Stimulated activated CD8-positive, alpha-beta memory T cell treated with anti-CD3 and anti-CD28 coated beads, Interleukin-12 subunit alpha, Interleukin-12 subunit beta, amount 100 ng/mL, for 24 hours (primary cell): ENCODE data around the gene NAXD.
"Not testable (repeated sequence)": the region's sequence is repeated elsewhere in the genome, so short reads cannot be mapped to it uniquely, and the experiment has no call there.

ENCODE experiments used
- DNase-seq: peaks from one replicate; pipeline ENCODE4 v3.0.0-alpha.2; 2020; ENCODE audit errors: extremely low read depth

Gene NAXD

DNA sequence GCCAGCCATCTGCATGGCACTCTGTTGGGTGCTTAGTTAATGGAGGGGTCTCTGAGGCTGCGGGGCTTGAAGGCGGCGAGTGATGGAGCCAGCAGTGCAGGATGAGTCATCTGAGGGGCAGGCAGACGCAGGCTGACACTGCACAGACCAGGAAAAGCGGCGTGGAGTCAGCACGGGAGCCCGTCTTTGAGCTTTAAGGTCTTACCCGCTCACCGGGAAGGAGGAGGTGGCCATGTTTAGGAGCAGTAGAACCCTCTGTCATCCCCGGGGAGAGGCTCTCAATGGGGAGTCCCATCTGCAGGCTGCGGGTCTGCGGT, 13.1 kb downstream of the NAXD start:
- DNase-seq, result no peak

DNA sequence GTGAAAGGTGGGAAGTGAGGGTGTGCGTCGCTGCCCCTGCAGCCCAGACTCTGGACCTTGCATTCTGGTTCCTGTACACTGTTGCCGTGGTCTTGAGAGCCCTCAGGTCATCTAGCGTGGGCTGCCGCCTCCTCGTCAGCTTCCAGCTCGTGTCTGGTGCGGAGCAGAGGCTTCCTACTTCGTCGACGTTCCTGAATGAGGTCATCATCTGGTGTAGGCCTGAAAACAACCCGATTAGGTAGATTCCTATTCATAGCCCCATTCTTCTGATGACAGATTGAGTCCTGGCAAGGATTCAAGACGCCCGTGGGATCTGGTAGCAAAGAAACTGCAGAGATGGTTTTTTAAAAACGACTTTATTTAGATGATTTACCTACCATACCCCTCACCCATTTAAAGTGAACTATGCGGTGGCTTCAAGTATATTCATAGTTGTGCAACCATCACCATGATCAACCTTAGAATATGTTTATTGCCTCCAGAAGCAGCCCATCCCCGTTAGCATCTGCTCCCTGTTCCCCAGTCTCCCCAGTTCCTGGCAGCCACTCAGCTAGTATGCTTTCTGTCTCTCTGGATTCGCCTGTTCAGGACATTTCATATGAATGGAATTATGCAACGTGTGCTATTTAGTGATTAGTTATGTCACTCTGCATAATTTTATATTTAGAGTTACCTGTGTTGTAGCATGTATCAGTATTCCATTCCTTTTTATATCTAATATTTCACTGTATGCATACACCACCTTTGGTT, 13.8 kb downstream of the NAXD start:
- DNase-seq, result no peak

DNA sequence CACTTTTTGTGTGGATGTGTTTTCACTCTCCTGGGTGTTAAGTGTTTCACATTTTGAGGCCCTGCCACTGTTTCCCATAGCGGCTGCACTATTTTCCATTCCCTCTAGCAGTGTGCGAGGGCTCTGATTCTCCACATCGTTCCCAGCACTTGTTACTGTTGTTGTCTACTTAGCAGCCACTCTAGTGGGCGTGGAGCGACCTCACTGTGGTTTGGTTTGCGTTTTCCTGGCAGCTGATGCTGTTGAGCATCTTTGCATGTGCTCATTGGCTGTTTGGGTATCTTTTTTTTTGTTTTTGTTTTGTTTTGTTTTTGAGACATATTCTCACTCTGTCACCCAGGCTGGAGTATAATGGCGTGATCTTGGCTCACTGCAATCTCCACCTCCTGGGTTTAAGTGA, 14.4 kb downstream of the NAXD start:
- DNase-seq, result no peak

DNA sequence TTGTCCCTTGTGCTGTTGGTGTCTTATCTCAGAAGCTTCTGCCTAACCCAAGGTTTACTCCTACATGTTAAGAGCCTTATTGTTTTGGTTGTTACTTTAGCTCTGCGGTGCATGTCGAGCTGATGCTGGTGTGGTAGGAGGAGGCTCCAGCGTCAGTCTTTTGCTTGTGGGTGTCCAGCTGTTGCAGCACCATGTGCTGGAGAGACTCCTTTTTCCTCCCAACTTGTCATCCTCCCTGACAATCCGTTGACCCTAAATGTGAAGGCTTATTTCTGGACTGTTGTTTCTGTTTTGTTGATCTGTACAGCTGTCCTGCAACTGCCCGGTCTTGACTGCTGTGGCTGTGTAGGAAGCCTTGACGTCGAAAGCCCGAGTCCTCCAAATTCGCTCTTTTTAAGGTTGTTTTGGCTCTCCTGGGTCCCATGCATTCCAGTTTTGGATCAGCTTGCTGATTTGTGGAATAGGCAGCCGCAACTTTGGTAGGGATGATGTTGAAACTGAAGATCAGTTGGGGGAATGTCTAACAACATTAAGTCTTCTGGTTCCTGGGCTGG, 15.3 kb downstream of the NAXD start:
- no peak for DNase-seq

DNA sequence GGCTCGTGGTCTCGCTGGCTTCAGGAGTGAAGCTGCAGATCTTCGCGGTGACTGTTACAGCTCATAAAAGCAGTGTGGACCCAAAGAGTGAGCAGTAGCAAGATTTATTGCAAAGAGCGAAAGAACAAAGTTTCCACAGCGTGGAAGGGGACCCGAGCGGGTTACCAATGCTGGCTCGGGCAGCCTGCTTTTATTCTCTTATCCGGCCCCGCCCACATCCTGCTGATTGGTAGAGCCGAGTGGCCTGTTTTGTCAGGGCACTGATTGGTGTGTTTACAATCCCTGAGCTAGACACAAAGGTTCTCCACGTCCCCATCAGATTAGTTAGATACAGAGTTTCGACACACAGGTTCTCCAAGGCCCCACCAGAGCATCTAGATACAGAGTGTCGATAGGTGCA, 16.9 kb downstream of the NAXD start:
- not testable (repeated sequence) for DNase-seq

DNA sequence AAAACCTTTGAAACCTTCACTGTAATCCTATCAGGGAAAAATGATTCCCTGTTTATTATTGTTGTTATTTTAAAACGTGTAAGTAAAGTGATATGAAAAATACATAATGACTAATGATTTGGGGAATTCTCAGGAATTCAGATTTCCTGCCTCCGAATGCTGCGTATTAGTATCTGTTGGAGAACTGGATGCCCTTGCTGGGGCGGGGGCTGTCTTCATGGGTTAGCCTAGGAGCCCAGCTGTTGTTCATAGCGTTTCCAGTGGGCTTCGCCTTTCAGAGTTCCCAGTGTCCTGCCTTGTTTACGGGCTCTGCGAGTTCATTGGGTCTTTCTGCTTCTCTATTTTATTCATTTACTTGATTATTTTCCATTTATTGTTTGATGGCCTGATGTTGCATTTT, 18.4 kb downstream of the NAXD start:
- no peak for DNase-seq

DNA sequence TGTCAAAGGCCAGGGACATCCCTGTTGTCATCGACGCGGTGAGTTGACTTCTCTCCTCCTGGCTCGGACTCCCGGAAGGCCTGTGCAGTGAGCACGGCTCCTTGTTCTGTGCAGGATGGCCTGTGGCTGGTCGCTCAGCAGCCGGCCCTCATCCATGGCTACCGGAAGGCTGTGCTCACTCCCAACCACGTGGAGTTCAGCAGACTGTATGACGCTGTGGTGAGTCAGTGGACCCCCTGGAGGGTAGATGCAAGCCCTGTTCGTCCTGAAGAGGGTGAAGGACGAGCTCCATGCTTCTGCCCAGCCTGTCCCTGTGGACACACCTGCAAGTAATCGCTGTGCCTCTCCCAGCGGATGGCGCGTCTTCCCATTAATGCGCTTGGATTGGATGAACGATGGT, 19.2 kb downstream of the NAXD start:
- no peak for DNase-seq

DNA sequence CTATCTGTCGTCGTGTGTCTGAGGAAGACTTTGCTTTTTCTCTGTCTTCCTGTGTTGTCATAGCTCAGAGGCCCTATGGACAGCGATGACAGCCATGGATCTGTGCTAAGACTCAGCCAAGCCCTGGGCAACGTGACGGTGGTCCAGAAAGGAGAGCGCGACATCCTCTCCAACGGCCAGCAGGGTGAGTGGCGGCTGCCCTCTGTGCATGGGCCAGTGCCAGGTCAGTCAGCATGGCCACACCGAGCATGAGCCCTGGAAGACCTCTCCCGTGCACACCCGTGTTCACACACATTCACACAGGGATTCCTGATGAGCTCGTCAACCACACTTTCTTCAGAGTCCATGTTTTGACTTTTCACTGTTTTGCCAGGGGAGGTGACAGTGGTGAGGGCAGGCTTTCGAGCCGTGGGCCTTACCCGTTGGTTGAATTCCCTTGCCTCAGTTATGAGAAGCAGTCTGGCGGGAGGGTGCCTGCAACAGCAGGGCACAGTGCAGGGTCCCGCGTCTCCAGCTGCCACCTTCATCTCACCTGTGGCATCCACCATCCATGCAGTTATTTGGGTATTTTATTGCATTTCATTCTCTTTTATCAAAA, 20.2 kb downstream of the NAXD start:
- no peak for DNase-seq

DNA sequence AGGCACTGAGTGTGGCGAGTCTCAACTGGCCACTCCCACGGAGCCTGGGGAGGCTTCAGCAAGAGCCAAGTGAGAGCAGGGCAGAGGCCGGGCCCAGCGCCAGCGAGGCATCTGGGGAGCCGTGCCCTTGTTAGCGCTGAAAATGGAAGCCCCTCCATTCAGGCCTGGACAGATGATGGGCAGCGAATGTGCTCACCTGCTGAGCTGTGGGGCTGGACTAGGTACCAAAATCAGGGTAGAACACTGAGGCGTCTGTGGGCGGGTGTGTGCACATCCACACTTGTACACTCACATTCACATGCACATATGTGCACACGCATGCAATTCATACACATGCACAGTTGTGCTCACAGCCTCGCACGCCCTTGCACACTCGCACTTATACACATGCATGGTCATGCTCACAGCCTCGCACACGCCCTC, 20.7 kb downstream of the NAXD start:
- no peak for DNase-seq

DNA sequence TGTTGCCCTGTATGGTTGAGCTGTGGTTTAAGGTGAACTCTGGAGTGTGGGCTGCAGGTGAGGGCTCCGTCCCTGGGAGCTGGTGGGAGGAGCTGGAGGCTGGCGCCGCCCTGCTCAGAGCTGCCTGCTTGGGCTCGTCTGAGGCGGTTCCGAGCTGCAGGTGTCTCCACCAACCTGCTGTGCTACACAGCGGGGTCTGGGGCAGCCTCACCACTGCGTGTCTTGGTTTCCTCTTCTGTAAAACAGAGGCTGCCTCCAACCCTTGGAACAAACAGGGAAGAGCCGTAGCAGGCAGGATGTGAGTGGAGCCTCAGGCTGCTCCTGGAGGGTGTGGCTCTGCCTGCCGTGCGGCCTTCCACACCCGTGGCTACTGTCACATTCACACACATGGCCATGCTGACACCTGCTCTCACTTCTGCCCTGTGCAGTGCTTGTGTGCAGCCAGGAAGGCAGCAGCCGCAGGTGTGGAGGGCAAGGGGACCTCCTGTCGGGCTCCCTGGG, 21.4 kb downstream of the NAXD start:
- DNase-seq, result no peak

DNA sequence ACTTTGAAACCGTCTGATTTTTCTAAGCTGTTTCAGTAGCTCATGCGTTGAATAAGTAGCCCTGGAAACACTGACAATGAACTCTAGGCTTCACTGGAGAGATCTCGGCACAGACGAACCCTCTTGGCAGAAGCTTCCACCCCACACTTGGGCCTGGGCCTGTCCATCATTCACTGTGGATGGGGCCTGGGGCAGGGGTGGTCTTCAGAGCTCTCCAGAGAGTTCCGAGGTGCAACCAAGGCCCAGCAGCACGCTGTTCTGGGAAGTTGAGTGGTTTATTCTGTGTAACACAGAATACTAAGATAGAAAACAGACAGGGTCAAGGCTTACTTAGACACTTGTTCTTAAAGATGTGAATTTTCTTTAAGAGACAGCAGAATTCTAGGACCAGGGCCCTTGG, 21.9 kb downstream of the NAXD start:
- DNase-seq, result no peak

DNA sequence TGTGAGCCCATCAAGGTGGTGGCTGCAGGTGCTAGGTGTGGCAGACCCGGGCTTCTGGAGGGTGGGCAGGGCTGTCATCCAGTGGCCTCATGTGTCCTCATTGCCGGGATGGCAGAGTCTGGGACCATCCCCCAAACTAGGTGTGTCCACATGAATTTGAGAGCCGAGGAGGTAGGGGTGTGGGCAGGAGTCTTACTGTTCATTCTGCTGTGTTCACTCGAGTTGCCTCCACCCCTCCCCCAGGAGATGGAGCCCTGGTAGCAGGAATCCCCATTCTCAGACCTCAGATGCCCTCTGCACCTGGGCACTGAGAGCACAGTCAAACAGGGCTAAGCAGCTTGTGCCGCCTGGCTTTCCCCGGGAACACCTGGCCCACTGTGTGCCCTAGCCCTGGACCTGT, 22.4 kb downstream of the NAXD start:
- DNase-seq, result no peak

DNA sequence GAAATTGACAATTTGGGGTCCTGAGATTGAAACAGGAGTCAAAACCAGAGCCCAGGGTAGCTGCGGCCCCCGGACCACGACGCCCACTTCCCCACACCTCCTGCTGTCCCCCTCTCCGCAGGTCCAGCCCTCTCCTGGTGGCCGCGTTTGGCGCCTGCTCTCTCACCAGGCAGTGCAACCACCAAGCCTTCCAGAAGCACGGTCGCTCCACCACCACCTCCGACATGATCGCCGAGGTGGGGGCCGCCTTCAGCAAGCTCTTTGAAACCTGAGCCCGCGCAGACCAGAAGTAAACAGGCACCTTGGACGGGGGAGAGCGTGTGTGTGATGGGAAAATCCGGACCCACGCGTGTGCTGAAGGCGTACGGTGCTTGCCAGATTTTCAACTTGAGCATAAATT, 22.9 kb downstream of the NAXD start:
- DNase-seq, result no peak

DNA sequence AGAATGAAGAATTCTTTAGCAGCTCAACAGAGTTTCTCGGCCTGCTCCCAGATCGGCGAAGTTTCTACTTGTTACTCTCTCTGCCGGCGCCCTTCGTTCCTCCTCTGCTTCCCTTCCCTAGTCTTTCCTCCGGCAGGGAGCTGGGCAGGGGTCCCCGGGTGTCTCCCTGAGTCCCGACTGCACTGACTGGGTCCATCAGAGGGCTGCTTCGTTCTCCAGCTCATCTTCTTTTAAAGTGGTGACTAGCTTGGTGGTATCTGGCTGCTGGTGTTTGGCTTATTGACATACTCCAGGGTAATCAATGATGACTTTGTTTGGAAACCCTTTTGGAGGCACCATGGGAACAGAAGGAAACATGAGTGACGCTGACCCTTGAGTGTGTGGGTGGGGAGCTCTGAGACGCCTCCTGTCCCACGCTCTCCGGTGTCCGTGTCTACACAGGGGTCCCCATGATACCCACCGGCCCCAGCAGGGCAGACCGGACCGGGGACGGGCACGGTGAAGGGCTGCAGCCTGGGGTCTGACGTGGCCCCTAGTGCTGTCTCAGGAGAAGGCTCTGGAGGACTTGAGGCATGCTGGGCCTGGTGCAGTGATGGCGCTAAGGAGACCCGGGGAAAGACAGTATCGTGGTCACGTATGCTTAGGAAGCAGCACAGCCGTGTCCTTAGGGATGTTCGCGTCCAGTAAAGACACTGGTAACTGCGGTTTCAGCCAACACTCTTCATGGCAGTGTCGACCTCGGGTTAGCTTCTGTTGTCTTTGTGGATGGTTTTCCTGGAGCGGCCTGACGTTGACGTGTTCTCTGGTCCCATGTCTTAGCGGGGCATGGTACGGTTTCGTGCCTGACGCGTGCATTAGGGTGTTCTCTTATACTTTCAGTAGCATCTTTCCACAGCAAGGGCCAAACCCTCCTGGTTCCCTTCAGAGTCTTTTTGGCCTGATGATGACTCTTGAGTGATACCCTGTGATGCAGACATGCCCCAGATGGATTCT, 23.8 kb downstream of the NAXD start:
- no peak for DNase-seq

DNA sequence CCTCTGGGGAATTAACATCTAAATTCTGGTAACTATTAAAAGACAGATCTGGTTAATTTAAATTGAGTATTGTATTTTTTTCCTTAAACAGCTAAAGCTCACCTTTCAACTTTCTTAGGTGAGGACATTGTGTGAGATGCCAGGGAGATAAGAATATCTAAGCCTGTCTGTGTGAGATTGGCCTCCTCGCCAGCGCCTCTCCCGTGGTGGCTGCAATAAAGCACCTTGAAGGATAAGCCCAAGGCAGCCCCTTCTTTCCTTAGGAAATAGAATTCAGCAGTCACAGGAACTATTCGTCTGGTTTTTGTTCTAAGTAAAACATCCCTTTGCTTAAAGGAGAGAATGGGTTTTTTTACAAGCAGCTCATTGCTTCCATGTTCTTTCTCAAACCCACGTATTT, 24.6 kb downstream of the NAXD start:
- no peak for DNase-seq

DNA sequence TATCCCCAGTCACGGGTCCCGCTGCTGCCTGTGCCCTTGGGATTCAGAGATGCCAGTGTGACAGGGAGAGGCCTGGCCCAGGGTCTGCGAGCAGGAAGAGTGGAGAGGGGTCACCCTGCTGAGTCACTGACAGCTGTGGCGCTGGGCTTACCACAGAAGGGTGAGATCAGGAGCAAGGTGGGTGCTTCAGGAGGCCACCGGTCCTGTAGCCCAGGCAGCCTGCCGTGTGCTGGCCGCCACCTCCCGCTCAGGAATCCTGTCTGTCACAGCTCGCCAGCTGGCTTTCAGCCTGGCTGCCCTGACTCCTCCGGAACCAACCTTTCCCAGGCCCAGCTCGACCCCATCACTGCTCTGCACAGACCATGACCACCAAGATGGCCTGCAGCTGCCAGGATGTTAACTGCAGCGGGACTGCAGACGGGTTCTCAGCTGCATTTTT, 25.3 kb downstream of the NAXD start:
- no peak for DNase-seq

DNA sequence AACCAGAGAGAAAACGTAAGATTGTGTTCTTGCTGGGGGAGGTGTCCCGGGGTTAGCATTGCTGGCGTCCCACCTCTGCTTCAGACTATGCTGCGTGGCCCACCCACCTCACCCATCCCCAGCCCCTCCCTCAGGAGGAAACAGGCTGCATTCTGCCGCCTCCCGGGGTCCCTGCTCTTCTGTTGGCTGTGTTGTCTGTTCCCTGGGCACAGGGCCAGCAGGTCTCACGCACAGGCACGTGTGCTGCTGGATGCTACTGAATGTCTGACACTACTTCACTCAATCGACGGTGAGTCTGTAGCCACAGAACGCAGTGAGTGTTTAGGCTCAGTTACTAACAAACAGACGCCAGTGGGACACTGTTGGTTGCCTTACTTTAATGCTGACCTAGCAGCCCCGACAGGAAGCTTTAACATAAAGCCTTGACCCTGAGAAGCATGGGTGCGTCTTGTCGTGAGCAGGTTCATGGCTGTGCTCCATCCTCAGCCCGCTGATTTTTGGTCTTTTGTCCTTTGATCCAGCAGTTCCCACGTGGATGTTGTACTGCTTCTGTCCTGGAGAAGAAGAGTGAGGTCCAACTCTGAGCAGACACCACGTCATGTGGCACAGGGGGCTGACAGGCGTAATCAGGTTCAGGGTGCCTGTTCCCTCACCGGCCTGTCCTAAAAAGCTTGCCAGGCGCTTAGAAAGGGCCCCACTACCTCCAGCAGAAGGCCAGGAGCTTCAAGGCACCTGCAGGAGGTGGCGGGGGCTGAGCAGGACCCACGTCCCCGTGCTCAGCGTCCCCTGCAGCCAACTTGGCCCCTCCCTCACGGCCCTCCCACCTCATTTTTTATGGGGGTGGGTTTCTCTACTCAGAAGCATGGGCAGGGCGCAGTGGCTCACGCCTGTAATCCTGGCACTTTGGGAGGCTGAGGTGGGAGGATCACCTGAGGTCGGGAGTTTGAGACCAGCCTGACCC, 26.0 kb downstream of the NAXD start:
- DNase-seq, result no peak

DNA sequence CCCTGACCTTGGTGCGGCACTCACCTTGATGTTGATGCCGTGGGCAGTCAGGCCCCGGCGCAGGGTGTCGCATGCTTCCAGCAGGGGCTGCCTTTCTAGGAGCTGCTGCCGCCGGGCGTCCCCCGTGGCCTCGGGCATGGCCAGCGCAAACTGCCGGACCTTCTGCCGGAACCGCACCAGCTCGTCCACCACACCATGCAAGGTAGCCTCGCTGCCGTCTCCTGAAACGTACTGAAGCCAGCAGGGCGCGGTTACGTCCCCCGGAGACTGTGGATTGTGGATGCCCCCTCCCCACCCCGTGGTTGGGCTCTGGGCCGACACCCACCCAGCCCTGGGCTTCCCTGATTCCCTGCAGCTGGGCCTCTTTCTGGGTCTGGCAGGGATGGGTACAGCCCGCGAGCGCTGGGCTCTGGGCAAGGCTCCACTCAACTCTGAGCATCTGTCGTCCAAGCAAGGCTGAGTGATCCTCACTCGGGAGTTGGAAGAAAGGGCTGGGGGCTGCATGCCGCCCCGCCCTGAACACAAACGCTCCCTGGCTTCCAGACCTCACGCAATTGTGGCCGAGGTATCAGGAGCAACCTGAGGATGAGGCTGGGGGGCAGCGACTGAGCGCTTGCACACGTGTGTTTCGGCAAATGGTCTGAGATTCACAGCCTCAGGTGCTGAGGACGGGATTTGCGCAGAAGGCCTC, 27.1 kb downstream of the NAXD start:
- no peak for DNase-seq

DNA sequence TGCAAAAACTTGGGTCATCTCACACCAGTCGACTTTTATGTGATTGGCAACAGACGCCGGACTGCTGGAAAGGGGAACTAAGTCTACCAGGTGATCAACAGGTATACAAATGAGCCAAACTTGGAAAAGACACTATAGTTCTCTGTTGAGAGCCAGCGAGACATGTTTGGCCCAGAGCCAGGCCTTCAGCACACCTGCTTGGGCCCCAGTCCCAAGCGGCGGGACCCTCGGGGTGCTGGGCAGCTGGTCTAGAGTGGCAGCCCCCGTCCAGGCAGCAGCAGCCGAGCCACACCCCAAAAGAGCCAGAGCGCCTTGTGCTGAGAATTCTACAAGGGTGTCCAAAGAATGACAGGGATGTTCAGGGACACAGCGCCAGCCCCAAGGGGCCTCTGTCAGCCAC, 28.0 kb downstream of the NAXD start:
- DNase-seq, result no peak

DNA sequence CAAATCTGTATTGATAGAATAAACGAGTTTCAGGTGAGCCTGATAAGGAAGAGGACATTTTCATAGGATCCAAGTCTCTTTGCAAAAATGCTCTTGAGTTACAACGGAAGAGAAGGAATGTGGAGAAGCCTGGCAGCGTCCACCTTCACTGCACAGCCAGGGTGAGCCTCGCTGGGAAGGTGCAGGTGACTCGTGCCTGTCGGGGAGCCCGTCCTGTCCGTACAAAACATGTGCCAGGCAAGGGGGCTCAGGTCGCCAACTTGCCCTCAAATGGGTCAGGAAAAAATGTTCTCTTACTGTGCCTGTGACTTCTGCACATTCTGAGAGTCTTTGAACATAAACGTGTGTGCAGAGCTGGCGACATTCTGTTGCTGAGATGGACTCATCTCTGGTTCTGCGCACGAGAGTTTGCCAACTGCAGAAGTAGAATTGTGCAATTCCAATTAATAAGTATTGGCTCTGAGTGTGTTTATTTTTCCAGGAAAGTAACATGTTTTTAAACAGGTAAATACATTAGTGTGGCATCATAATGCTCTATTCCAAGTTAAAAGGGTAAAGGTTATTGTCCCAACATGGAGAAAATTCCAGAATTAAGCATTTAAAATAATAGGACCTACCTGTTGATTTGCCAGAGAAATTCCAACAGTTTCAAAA, 28.6 kb downstream of the NAXD start:
- no peak for DNase-seq
